ENCODE data around the gene MRPL32.

The MRPL32 gene

DNA sequence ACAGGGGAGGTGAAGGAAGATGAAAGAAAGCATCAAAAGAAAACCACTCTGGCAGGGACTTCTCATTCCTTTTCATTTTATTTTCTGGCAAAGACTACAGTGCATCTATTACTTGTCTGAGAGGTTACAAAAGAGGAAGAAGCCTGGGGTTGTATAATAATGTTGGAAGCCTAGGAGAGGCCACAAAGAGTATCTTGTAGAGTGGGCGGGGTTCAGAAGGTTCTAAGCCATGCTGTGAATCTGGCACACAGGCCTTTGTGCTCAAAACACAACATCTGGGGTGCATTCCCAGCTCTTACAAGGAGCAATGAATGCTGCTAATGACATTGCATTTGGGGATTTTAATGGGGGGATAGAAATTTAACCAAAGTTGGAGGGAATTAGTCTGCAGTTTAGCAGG, 49.4 kb downstream of the MRPL32 start:
- no peak for DNase-seq (ENCODE audit: low spot score)
- TF ChIP-seq, protein P1, sequence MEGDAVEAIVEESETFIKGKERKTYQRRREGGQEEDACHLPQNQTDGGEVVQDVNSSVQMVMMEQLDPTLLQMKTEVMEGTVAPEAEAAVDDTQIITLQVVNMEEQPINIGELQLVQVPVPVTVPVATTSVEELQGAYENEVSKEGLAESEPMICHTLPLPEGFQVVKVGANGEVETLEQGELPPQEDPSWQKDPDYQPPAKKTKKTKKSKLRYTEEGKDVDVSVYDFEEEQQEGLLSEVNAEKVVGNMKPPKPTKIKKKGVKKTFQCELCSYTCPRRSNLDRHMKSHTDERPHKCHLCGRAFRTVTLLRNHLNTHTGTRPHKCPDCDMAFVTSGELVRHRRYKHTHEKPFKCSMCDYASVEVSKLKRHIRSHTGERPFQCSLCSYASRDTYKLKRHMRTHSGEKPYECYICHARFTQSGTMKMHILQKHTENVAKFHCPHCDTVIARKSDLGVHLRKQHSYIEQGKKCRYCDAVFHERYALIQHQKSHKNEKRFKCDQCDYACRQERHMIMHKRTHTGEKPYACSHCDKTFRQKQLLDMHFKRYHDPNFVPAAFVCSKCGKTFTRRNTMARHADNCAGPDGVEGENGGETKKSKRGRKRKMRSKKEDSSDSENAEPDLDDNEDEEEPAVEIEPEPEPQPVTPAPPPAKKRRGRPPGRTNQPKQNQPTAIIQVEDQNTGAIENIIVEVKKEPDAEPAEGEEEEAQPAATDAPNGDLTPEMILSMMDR (IDR thresholded peaks at IDR 0.05; ENCODE audit: borderline replicate concordance, control extremely low read depth, extremely low read depth, insufficient read depth, missing control alignments): no peak
- in situ Hi-C loops (cut with MboI; ENCODE audit: low sequenced_read_pairs, unreplicated experiment): no loop called here

DNA sequence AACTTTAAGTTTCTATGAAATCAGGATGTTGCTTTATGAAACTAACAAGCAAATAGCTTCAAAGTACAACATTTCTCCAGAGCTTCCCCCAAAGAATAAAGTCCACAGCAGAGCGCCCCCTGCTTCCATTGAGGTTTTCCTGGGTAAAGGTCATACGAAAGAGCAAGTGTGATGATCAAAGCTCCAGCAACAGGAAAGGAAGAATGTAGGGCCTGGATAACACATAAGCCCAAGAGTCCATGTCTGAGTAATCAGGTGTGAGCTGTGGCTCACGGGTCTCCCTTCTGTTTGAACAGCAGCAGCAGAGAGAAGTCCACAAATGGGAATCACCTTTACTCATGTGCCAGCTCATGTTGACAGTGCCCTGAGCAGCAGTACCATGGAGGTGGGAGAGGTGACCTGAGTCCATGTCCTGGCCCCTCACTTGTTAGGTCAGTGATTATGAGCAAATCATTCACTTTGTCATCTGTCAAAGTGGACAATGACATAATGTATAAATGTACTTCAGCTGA, 50.5 kb downstream of the MRPL32 start:
- DNase-seq (ENCODE audit: low spot score): no peak
- TF ChIP-seq, protein P1 (IDR thresholded peaks at IDR 0.05; ENCODE audit: borderline replicate concordance, control extremely low read depth, extremely low read depth, insufficient read depth, missing control alignments): no peak
- in situ Hi-C loops (cut with MboI; ENCODE audit: low sequenced_read_pairs, unreplicated experiment): no loop called here

DNA sequence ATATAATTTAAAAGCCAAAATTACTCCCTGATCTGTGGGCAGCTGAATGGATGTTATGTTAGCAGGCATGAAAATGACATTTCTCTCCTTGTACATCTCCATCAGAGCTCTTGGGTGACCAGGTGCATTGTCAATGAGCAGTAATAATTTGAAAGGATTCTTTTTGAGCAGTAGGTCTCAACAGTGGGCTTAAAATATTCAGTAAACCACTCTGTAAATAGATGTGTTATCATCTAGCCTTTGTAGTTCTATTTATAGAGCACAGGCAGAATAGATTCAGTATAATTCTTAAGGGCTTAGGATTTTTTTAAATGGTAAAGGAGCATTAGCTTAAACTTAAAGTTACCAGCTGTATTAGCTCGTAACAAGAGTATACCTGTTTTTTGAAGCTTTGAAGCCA, 52.0 kb downstream of the MRPL32 start:
- TF ChIP-seq, protein P1 (IDR thresholded peaks at IDR 0.05; ENCODE audit: borderline replicate concordance, control extremely low read depth, extremely low read depth, insufficient read depth, missing control alignments): no peak
- in situ Hi-C loops (cut with MboI; ENCODE audit: low sequenced_read_pairs, unreplicated experiment): no loop called here
- no peak for DNase-seq (ENCODE audit: low spot score)

DNA sequence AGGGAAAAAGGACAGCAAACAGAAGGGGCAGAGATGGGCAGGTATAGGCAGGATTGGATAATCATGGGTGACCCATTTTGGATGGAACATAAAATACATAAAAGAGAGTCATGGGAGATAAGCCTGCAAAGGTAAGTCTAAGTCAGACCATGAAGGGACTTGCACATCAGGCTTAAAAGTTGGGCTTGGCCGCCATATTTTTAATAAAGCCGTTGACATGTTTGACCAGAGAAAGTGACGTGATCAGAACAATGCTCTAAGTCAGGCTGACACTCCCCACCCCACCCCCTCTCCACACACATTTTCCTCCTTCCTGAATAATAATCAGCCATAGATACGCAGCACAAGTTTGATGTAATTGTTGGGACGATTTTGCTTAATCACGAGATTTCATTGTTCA, 54.0 kb downstream of the MRPL32 start:
- in situ Hi-C loops (cut with MboI; ENCODE audit: low sequenced_read_pairs, unreplicated experiment): no loop called here
- TF ChIP-seq, protein P1 (IDR thresholded peaks at IDR 0.05; ENCODE audit: borderline replicate concordance, control extremely low read depth, extremely low read depth, insufficient read depth, missing control alignments): no peak
- DNase-seq (ENCODE audit: low spot score): no peak

DNA sequence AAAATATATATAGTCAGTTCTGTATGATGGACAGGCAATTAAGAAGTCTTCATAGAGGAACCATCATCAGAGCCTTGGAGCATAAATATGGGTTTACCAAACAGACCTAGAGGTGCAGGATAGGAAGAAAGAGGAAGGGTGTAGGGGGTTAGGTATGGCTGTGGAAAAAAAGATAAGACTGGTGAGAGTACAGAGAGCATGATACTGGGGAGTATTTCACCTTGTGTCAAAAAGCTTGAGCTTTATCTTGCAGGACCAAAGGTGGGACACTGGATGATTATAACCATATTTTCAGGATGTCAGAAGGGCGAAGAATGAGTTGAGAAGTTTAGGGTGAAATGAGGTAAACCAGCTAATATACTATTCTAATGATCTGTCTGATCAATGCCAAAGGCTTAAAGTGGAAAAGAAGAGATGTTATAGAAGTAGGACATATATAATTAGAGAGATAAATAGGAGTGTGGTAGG, 54.6 kb downstream of the MRPL32 start:
- in situ Hi-C loops (cut with MboI; ENCODE audit: low sequenced_read_pairs, unreplicated experiment): no loop called here
- TF ChIP-seq, protein P1 (IDR thresholded peaks at IDR 0.05; ENCODE audit: borderline replicate concordance, control extremely low read depth, extremely low read depth, insufficient read depth, missing control alignments): no peak
- no peak for DNase-seq (ENCODE audit: low spot score)
